SU-DHL-6 (cell line): ENCODE data around the gene SLC41A3.

Experiments
- H2AFZ ChIP-seq: fragments of 200-600 bp; sonication (generic); 2 replicates; pipeline ENCODE4 v1.6.1; 2014; ENCODE audit warnings: low read depth, mild to moderate bottlenecking, moderate library complexity, mixed read lengths, antibody characterized with exemption, low read length; ENCODE audit not compliant: severe bottlenecking
- H3F3A ChIP-seq: fragments of 200-600 bp; shearing (Covaris generic); 2 replicates; pipeline ENCODE4 v1.6.0; 2016; ENCODE audit warnings: antibody characterized with exemption, mild to moderate bottlenecking; ENCODE audit not compliant: insufficient read depth
- H3K27ac ChIP-seq: fragments of 200-600 bp; sonication (generic); 2 replicates; pipeline ENCODE4 v1.5.1; 2016; ENCODE audit warnings: low read depth, mild to moderate bottlenecking, low read length, moderate library complexity, mixed read lengths
- H3K27me3 ChIP-seq: fragments of 200-600 bp; sonication (generic), shearing (Covaris generic); 2 replicates; pipeline ENCODE4 v1.6.0; 2014; ENCODE audit warnings: mild to moderate bottlenecking, low read length
- H3K36me3 ChIP-seq: fragments of 200-600 bp; sonication (generic); 2 replicates; pipeline ENCODE4 v1.6.1; 2014; ENCODE audit warnings: mild to moderate bottlenecking, low read length, mixed read lengths
- H3K4me2 ChIP-seq: fragments of 300-600, 200-600 bp; shearing (Covaris generic), sonication (generic); 2 replicates; pipeline ENCODE4 v1.6.0; 2014; ENCODE audit warnings: low read length, low read depth, mild to moderate bottlenecking; ENCODE audit not compliant: poor library complexity, severe bottlenecking
- H3K4me3 ChIP-seq: fragments of 200-600 bp; sonication (generic); 2 replicates; pipeline ENCODE4 v1.5.1; 2014; ENCODE audit warnings: antibody characterized with exemption, low read length, mild to moderate bottlenecking, mixed read lengths; ENCODE audit not compliant: insufficient read depth, poor library complexity, severe bottlenecking
- H3K79me2 ChIP-seq: fragments of 200-600 bp; sonication (generic); 2 replicates; pipeline ENCODE4 v1.6.1; 2014; ENCODE audit warnings: mild to moderate bottlenecking, low read length, moderate library complexity; ENCODE audit not compliant: insufficient read depth
- H3K9ac ChIP-seq: fragments of 200-600 bp; sonication (generic); 2 replicates; pipeline ENCODE4 v1.7.0; 2014; ENCODE audit warnings: mild to moderate bottlenecking, low read length
- H3K9me2 ChIP-seq: fragments of 200-600 bp; sonication (generic); replicated peaks from 2 replicates; pipeline ENCODE4 v1.6.1; 2014; ENCODE audit warnings: low read length; ENCODE audit not compliant: insufficient read depth
- H3K9me3 ChIP-seq: fragments of 200-600 bp; sonication (generic); 2 replicates; pipeline ENCODE4 v1.6.1; 2014; ENCODE audit warnings: low read length, mixed read lengths; ENCODE audit not compliant: insufficient read depth
- H4K20me1 ChIP-seq: fragments of 200-600 bp; sonication (generic); 2 replicates; pipeline ENCODE4 v1.6.1; 2014; ENCODE audit warnings: low read depth, mild to moderate bottlenecking, antibody characterized with exemption, low read length, moderate library complexity, mixed read lengths
- EZH2phosphoT487 ChIP-seq: fragments of 200-600 bp; sonication (generic), shearing (Covaris generic); conservative IDR thresholded peaks from 2 replicates; pipeline ENCODE4 v1.6.1; 2018; ENCODE audit warnings: mild to moderate bottlenecking, antibody characterized with exemption, low read length, moderate library complexity, mixed read lengths
- TF ChIP-seq, protein P1 (sequence below): fragments of 200-600 bp; sonication (generic); IDR thresholded peaks from one replicate; pipeline ENCODE4 v1.5.1; 2017; ENCODE audit warnings: antibody characterized with exemption, mild to moderate bottlenecking, low read length, moderate library complexity; ENCODE audit not compliant: insufficient read depth, poor library complexity, severe bottlenecking

The SLC41A3 gene

DNA sequence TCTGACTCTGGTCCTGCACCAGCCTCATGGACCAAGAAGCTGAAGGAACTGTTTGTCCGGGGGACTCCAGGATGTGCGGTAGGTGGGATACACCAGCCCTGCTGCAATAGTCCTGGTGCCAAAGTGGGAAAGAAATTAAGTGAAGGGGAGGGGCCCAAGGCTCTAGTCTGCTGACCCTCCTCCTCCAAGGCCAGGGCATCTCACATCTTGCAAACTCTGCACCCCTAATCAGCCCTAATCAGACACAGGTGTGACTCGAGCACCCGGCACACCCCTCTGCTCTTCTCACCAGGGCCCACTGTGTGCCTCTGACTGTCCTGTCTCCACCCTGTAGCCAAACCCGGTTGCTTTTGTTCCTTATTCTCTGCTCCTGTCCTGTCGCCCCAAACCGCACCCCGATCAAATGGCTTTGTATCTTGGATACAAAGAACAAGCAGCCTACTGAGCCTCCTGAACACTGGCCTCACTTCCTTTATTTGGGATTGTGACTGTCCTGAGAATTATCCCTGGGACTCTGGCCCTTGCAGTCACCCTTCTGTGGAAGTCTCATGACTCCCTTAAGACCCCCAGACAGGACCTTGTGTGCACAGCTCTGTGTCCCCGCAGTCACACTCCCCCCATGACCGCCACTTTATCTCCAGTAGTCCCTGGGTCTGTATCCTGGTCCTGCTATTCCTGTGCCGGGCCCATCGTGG is 26.7 kb upstream of the SLC41A3 start:
- TF ChIP-seq EZH2phosphoT487: no peak
- TF ChIP-seq, protein P1, sequence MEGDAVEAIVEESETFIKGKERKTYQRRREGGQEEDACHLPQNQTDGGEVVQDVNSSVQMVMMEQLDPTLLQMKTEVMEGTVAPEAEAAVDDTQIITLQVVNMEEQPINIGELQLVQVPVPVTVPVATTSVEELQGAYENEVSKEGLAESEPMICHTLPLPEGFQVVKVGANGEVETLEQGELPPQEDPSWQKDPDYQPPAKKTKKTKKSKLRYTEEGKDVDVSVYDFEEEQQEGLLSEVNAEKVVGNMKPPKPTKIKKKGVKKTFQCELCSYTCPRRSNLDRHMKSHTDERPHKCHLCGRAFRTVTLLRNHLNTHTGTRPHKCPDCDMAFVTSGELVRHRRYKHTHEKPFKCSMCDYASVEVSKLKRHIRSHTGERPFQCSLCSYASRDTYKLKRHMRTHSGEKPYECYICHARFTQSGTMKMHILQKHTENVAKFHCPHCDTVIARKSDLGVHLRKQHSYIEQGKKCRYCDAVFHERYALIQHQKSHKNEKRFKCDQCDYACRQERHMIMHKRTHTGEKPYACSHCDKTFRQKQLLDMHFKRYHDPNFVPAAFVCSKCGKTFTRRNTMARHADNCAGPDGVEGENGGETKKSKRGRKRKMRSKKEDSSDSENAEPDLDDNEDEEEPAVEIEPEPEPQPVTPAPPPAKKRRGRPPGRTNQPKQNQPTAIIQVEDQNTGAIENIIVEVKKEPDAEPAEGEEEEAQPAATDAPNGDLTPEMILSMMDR: no peak
- H3K9me2 ChIP-seq: no peaks in the 10 kb centered on the region
- H4K20me1 ChIP-seq: no peaks in the 10 kb centered on the region
- H3K36me3 ChIP-seq: no peaks in the 10 kb centered on the region
- no peak overlapping the region for H3K4me3 ChIP-seq
- no peaks in the 10 kb centered on the region for H3K27me3 ChIP-seq
- no peak overlapping the region for H2AFZ ChIP-seq
- no peak overlapping the region for H3K9ac ChIP-seq
- H3K79me2 ChIP-seq: no peaks in the 10 kb centered on the region
- no peaks in the 10 kb centered on the region for H3F3A ChIP-seq
- no peak overlapping the region for H3K27ac ChIP-seq
- no peaks in the 10 kb centered on the region for H3K9me3 ChIP-seq
- H3K4me2 ChIP-seq: no peak overlapping the region

DNA sequence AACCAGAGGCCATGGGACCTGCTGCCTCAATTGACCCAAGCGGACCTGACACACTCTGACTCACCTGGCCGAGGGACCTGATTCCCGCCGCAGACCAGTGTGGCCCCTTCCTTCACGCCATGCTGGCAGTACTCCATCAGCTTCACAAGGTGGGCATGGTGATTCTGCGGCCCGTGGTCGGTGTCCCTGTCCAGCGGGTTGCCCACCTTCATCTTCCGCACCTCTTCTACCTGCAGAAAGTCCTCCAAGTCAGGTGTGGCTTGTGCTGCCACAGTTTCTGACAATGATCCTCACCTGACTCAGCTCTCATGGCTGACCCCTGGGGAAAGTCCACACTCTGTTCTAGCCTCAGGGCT is 25.9 kb upstream of the SLC41A3 start:
- Histone ChIP-seq H2AFZ (no peak overlapping the region), H3K9ac (no peak overlapping the region), H3K27me3 (no peaks in the 10 kb centered on the region), H4K20me1 (no peaks in the 10 kb centered on the region), H3K9me2 (no peaks in the 10 kb centered on the region), H3K36me3 (no peaks in the 10 kb centered on the region), H3K4me3 (no peak overlapping the region), H3K4me2 (no peak overlapping the region), H3K9me3 (no peaks in the 10 kb centered on the region), H3F3A (no peaks in the 10 kb centered on the region), H3K27ac (no peak overlapping the region), H3K79me2 (no peaks in the 10 kb centered on the region)
- TF ChIP-seq, protein P1: no peak
- TF ChIP-seq EZH2phosphoT487: no peak

DNA sequence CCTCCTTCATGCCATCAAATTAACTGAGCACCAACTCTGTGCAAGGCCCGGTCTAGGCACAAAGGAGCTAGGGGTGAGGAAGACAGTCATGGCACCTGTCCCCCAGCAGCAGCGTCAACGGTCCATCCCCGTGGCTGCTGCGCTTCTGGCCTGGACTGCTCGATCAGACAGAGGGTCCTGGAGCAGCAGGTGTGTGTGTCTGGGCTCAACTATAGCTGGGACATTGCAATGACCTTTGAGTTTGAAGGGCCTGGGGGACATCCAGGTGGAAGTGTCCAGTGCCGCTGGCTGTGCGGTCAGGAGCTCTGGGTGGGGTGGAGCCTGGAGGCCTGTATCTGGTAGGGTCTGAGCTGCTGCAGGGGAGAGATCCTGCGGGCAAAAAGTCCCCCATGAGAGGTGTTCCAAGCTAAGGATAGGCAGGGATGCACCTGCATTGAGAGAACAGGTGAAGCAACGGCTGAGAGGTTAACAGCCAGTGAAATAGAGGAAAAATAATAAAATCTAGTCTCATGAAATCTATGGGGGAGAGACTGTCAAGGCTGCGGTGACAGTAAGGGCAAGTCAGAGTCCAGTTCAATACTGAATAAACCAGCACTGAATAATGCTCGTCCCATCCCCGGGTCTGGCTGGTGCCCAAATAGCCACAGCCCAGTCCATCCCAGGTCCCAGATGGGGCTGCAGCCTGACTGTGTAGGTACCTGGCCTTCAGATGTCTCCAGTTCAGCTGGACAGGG is 25.4 kb upstream of the SLC41A3 start:
- TF ChIP-seq EZH2phosphoT487: no peak
- TF ChIP-seq, protein P1: no peak
- H3K9ac ChIP-seq: no peak overlapping the region
- H2AFZ ChIP-seq: no peak overlapping the region
- H4K20me1 ChIP-seq: no peaks in the 10 kb centered on the region
- H3K27me3 ChIP-seq: no peaks in the 10 kb centered on the region
- H3K36me3 ChIP-seq: no peaks in the 10 kb centered on the region
- no peaks in the 10 kb centered on the region for H3F3A ChIP-seq
- no peaks in the 10 kb centered on the region for H3K79me2 ChIP-seq
- H3K4me3 ChIP-seq: no peak overlapping the region
- no peaks in the 10 kb centered on the region for H3K9me3 ChIP-seq
- no peak overlapping the region for H3K27ac ChIP-seq
- H3K4me2 ChIP-seq: no peak overlapping the region
- H3K9me2 ChIP-seq: no peaks in the 10 kb centered on the region
